ENCODE results near the gene EVC. TPM values are rescaled to one million over a fixed set of nuclear protein-coding genes. Genes with fewer than 3 reads are reported as not detected.

The EVC gene
- total and polyA plus RNA-seq, 2 of the 8 experiments (the other 6 are each of a cell fraction or from before 2014, with no cell fraction given): 2.6 to 9.8 TPM

- TF ChIP-seq CEBPB (IDR thresholded peaks at IDR 0.05; ENCODE audit: low read depth, low read length) (no peak), JUND (IDR thresholded peaks at IDR 0.05; ENCODE audit: low read length) (no peak)
Measured at GRCh38 chr4:5824227-5824626, 113.2 kb downstream of the EVC start (continued).

Measured in H1 (cell line).